ENCODE measurements around the gene LLGL1. TPM values are rescaled to one million over a fixed set of nuclear protein-coding genes. Genes with fewer than 3 reads are reported as not detected.

The LLGL1 gene
- total RNA-seq, 4 donors from 2014 or later, result 9.7 to 21.0 (median 15.7) TPM

DNA sequence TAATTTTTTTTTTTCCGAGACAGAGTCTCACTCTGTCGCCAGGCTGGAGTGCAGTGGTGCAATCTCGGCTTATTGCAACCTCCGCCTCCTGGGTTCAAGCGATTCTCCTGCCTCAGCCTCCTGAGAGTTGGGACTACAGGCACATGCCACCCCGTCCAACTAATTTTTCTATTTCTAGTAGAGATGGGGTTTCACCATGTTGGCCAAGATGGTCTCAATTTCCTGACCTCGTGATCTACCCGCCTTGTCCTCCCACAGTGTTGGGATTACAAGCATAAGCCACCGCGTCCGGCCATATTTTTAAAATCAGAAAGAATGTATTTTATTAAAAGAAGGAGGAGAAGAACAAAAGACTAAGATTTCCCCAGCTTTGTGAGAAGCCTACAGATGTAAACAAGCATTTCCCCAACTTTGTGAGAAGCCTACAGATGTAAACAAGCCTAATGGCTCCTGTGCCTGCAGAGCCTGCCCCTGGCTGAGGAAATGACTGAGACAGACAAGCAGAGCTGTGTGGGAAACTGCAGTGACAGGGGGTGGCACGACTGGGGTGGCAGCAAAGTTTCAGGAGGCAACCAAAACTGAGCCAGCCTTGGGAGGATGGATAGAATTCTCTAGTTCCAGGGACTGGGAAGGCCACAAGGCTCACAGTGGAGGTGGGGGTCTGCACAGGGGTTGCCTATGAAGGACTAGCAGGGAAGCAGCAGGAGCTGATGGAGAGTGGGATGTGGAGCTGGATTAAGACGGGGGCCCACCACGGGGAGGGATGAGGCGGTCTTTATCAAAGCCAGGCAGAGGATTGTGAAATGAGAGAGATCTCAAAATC lies 66.5 kb downstream of the LLGL1 start:
- in situ Hi-C loops (cut with MboI; ENCODE audit: low sequenced_read_pairs in 4 of 4), result no loop called here
- Histone ChIP-seq H3K36me3 (peaks cover 0 to 66% of the 10 kb centered on the region in 2 donors), H3K4me1 (peaks cover 5 to 10% of the 10 kb centered on the region in 2 donors), H3K27me3 (no peaks in the 10 kb centered on the region), H3K4me3 (no peak overlapping the region), H3K27ac (peak overlapping the region; percentile 57 to 75 (median 66)), H3K9me3 (no peaks in the 10 kb centered on the region)
- ATAC-seq, result peak; percentile 78
- TF ChIP-seq CTCF (IDR thresholded peaks at IDR 0.05 in 4 of 5, conservative IDR thresholded peaks at IDR 0.05 in 1 of 5), result no peak
- TF ChIP-seq POLR2A (IDR thresholded peaks at IDR 0.05), result no peak
- peak in 1 of 2 donors; percentile 35 for DNase-seq
- intact Hi-C loops (cut with DNase I; ENCODE audit: low total_unique reads), result no loop called here

Other genes with a start within 250 kb of the LLGL1 start
- gene ATPAF2, start 186.5 kb upstream of the LLGL1 start, total RNA-seq, result 10 to 100 TPM; 12.6 to 19.9 (median 16.2) TPM
- 10 to 100 TPM; 40.1 to 46.4 (median 41.4) TPM for gene GID4, start 186.2 kb upstream of the LLGL1 start, total RNA-seq
- 10 to 100 TPM; 34.7 to 52.3 (median 37.4) TPM for gene DRG2, start 137.7 kb upstream of the LLGL1 start, total RNA-seq
- gene MYO15A, start 116.9 kb upstream of the LLGL1 start, total RNA-seq, result under 1 TPM in 3 of 4 donors, not detected in 1; 0.04 to 0.70 (median 0.31) TPM
- 100 to 1,000 TPM; 188 to 271 (median 224) TPM for gene ALKBH5, start 41.8 kb upstream of the LLGL1 start, total RNA-seq
- 100 to 1,000 TPM; 600 to 752 (median 681) TPM for gene FLII, start 33.1 kb downstream of the LLGL1 start, total RNA-seq
- gene MIEF2, start 35.0 kb downstream of the LLGL1 start, total RNA-seq, result 10 to 100 TPM; 19.3 to 45.2 (median 34.3) TPM
- gene TOP3A, start 89.4 kb downstream of the LLGL1 start, total RNA-seq, result 10 to 100 TPM; 17.7 to 62.4 (median 22.1) TPM
- 10 to 100 TPM in 2 of 4 donors, 1 to 10 TPM in 2; 9.2 to 15.7 (median 12.4) TPM for gene SMCR8, start 89.7 kb downstream of the LLGL1 start, total RNA-seq
- 10 to 100 TPM; 12.8 to 19.2 (median 14.0) TPM for gene SHMT1, start 137.9 kb downstream of the LLGL1 start, total RNA-seq
- gene EVPLL, start 152.1 kb downstream of the LLGL1 start, total RNA-seq, result not detected